Bronchus fibroblast of lung (primary cell): ENCODE measurements around the gene ENSA. TPM values are rescaled to one million over a fixed set of nuclear protein-coding genes. Genes with fewer than 3 reads are reported as not detected.

Experiments used
- total RNA-seq: library from RNA; depleted of rRNA; stranded (reverse); fragments of >200 nt; gene quantifications from 2 replicates; pipeline ENCODE4 v1.2.3, GENCODE V29; 2015

Gene ENSA, protein sequence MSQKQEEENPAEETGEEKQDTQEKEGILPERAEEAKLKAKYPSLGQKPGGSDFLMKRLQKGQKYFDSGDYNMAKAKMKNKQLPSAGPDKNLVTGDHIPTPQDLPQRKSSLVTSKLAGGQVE
- total RNA-seq: 131 and 138 TPM in 2 replicates

DNA sequence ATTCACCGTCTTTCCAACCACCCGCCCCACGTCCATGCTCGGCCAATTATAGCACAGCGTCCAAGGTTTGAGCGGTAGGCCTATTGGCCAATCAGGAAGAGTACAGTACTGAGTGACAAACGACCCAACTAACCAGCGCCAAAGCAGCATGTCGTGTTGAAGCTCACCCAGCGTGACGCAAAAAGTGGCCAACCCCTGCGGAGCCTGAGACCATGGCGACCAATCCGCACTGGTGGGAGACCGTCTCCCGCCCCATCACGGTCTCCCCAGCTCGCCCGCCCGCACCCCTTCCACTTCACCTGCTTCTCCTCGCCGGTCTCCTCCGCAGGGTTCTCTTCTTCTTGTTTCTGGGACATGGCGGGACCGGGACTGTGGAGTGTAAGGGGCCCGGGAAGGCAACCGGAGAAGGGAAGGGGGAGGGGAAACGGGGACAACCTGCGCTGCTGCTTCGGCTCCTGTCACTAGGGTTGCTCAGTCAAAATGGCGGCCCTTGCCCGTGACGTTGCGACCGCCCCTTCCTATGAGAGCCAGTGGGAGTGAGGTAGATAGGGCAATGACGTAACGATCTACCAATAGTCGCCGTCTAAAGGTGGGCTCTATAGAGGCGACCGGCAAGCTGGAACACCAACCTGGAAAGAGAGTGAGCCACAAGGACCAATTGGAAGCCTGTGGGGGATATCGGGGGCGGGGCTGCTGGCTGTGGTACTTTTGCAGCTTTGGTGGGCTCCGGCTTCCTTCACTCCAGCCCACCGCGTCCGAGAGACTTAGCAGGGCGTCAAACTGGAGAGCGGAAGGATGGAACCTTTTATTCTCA is at the start of gene ENSA:
Gene ENSA (minus strand): TSS at position 498 of the 814 bp plus-strand sequence. CDS start 142 bp downstream, at position 356.

DNA sequence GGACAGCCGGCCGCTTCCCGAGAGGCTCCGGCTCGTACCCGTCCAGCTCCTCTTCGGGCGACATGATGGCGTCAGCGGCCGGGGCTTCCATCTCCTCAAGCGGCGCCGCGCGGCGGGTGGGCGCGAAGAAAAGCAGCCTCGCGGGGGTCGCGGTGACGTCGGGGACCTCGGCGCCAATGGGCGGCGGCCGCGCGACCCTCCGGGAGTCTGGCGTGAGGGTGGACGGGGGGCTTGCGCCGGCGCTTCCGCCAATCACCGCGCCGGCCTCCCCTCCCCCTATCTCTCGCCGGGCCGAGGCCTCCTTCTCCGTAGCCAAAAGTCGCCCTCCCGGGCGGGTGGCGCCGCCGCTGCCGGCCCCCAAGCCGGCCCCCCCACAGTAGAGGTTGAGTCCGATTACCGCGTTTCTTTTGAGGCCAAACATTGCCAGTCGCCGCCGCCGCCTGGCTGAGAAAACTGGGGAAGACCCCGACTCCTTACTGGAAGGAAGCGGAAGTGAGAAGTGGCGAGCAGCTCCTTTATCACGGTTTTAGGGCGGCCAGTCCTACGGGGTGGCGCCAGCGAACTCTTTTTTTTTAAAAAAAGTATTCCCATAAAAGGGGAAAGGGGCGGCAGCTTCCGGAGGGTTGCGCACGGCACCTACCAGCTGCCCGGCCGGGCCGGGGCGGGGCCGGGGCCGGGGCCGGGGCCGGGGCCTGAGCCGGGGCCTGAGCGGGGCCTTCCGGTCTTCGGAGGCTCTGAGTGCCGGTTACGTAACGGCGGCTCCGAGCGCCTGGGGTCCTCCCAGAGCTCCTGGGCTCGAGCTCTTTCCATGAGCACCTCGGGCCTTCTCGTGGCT is 50.1 kb downstream of the ENSA start, which contains the start of gene MCL1:
Gene MCL1 (minus strand): TSS at position 501 of the 835 bp plus-strand sequence. CDS start 80 bp downstream, at position 421.

Other genes with a start within 250 kb of the ENSA start
- 22.0 and 27.2 TPM in 2 replicates for gene TARS2, start 142.2 kb downstream of the ENSA start, total RNA-seq
- 44.2 and 44.6 TPM in 2 replicates for gene ECM1, start 121.5 kb downstream of the ENSA start, total RNA-seq
- gene FALEC, start 113.9 kb downstream of the ENSA start, total RNA-seq: not detected in 2 replicates
- 23.5 and 25.6 TPM in 2 replicates for gene ADAMTSL4, start 80.2 kb downstream of the ENSA start, total RNA-seq
- gene MCL1, start 50.0 kb downstream of the ENSA start, total RNA-seq: 119 and 137 TPM in 2 replicates
- 11.9 and 13.1 TPM in 2 replicates for gene GOLPH3L, start 67.5 kb upstream of the ENSA start, total RNA-seq
- gene HORMAD1, start 91.3 kb upstream of the ENSA start, total RNA-seq: not detected in 2 replicates
- gene CTSS, start 136.2 kb upstream of the ENSA start, total RNA-seq: 0.15 and 0.17 TPM in 2 replicates
- 49.1 and 50.4 TPM in 2 replicates for gene CTSK, start 178.6 kb upstream of the ENSA start, total RNA-seq
- gene ARNT, start 247.0 kb upstream of the ENSA start, total RNA-seq: 19.6 and 26.6 TPM in 2 replicates